ENCODE measurements around the gene EIF3CL.
"Not testable (repeated sequence)": the region's sequence is repeated elsewhere in the genome, so short reads cannot be mapped to it uniquely, and the experiment has no call there.

EIF3CL gene, protein sequence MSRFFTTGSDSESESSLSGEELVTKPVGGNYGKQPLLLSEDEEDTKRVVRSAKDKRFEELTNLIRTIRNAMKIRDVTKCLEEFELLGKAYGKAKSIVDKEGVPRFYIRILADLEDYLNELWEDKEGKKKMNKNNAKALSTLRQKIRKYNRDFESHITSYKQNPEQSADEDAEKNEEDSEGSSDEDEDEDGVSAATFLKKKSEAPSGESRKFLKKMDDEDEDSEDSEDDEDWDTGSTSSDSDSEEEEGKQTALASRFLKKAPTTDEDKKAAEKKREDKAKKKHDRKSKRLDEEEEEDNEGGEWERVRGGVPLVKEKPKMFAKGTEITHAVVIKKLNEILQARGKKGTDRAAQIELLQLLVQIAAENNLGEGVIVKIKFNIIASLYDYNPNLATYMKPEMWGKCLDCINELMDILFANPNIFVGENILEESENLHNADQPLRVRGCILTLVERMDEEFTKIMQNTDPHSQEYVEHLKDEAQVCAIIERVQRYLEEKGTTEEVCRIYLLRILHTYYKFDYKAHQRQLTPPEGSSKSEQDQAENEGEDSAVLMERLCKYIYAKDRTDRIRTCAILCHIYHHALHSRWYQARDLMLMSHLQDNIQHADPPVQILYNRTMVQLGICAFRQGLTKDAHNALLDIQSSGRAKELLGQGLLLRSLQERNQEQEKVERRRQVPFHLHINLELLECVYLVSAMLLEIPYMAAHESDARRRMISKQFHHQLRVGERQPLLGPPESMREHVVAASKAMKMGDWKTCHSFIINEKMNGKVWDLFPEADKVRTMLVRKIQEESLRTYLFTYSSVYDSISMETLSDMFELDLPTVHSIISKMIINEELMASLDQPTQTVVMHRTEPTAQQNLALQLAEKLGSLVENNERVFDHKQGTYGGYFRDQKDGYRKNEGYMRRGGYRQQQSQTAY

GRCh38 chr16:28403220-28404072 is at the start of gene EIF3CL:
EIF3CL (minus strand) TSS chr16:28403841; CDS start chr16:28403618, 223 bp downstream.
- peak within 1 kb of the TSS; percentile 59 for H3K4me3 Mint-ChIP-seq
- not testable (repeated sequence) for H3K9me3 Mint-ChIP-seq, H3K27me3 Mint-ChIP-seq, H3K36me3 Mint-ChIP-seq, H3K27ac Mint-ChIP-seq, H3K4me1 Mint-ChIP-seq

DNA sequence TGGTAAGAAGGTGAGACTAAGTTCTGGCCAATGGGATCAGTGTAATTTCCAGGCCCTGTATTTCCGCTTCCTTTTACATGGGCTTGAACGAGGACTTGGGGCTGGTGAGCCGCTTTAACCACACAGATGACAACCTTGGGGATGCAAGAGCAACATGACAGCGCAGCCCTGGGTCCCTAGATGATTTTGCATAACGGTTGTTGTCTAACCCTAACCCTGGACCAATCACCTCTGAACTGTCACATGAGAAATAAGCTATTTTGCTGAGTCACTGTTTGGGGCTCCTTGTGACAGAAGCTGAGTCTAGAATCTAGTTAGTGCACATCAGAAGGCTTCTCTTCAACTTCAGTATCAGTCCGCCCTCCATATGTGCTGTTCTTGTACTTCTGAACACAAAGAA is 43.4 kb upstream of the EIF3CL start:
- not testable (repeated sequence) for H3K27me3 Mint-ChIP-seq, H3K27ac Mint-ChIP-seq, H3K4me3 Mint-ChIP-seq, H3K9me3 Mint-ChIP-seq, H3K36me3 Mint-ChIP-seq, H3K4me1 Mint-ChIP-seq

GRCh38 chr16:28446388-28446787 is 42.7 kb upstream of the EIF3CL start:
- not testable (repeated sequence) for H3K9me3 Mint-ChIP-seq, H3K27me3 Mint-ChIP-seq, H3K36me3 Mint-ChIP-seq, H3K4me1 Mint-ChIP-seq, H3K4me3 Mint-ChIP-seq, H3K27ac Mint-ChIP-seq

DNA sequence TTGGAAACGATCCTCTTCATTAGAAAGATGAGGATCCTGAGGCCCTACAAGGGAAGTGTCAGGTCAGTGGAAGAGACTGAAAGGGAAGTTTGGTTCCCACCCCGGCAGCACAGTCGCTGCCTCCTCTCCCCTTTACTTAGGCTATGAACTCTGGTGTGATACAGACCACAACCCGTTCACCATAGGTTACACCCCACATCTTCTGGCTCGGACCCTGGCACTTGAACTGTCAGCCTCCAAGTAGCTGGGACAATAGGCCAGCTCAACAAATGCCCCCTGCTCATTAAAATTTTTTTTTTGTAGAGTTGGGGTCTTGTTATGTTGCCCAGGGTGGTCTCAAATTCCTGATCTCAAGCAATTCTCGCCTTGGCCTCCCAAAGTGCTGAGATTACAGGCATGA is 40.3 kb upstream of the EIF3CL start:
- not testable (repeated sequence) for H3K9me3 Mint-ChIP-seq, H3K4me3 Mint-ChIP-seq, H3K27me3 Mint-ChIP-seq, H3K4me1 Mint-ChIP-seq, H3K36me3 Mint-ChIP-seq, H3K27ac Mint-ChIP-seq

DNA sequence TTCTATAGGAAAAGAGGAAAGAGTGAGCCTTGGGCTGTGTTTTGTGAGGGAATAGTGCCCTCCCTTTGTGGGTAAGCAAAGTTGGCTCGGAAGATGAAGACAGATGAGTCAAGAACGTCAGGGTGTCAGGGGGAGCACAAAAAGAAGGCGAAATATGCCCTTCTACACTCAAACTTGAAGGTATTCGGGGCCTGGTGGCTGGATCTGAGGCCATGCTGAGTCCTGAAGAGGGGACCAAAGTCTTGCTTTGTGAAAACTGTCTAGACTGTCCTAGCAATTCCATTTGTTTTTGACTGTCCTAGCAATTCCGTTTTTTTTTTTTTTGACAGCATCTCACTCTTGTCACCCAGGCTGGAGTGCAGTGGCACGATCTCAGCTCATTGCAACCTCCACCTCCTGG is 35.3 kb upstream of the EIF3CL start:
- not testable (repeated sequence) for H3K36me3 Mint-ChIP-seq, H3K4me1 Mint-ChIP-seq, H3K4me3 Mint-ChIP-seq, H3K9me3 Mint-ChIP-seq, H3K27ac Mint-ChIP-seq, H3K27me3 Mint-ChIP-seq

DNA sequence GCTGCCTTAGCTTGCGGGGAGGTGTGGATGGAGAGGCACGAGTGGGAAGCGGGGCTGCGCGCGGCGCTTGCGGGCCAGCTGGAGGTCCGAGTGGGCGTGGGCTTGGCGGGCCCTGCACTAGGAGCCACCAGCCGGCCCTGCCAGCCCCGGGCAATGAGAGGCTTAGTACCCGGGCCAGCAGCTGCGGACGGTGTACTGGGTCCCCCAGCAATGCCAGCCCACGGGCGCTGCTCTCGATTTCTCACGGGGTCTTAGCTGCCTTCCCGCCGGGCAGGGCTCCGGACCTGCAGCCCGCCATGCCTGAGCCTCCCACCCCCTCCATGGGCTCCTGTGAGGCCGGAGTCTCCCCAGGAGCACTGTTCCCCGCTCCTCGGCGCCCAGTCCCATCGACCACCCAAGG is 31.7 kb upstream of the EIF3CL start:
- H3K4me3 Mint-ChIP-seq, H3K9me3 Mint-ChIP-seq, H3K27ac Mint-ChIP-seq, H3K4me1 Mint-ChIP-seq, H3K36me3 Mint-ChIP-seq, H3K27me3 Mint-ChIP-seq: not testable (repeated sequence)

- H3K36me3 Mint-ChIP-seq, H3K27me3 Mint-ChIP-seq, H3K9me3 Mint-ChIP-seq, H3K27ac Mint-ChIP-seq, H3K4me3 Mint-ChIP-seq, H3K4me1 Mint-ChIP-seq: not testable (repeated sequence)
Measured at GRCh38 chr16:28426060-28426680, 22.5 kb upstream of the EIF3CL start.

DNA sequence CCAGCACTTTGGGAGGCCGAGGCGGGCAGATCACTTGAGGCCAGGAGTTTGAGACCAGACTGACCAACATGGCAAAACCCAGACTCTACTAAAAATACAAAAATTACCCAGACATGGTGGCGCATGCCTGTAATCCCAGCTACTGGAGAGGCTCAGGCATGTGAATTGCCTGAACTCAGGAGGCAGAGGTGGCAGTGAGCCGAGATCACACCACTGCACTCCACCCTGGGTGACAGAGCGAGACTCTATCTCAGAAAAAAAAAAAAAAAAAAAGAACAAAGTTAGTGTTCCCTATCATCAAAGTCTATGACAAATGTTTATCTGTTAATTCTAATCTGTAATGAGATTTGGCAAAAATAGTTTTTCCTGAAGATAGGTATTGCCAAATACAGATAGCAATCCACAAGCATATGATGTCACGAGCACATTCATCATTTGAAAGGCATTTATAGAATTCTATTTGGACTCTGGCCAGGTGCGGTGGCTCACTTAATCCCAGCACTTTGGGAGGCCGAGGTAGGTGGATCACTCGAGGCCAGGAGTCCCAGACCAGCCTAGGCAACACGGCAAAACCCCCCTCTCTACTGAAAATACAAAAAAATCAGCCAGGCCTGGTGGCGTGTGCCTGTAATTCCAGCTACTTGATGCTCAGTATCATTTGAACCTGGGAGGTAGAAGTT is 17.6 kb upstream of the EIF3CL start:
- H3K27ac Mint-ChIP-seq, H3K9me3 Mint-ChIP-seq, H3K4me1 Mint-ChIP-seq, H3K36me3 Mint-ChIP-seq, H3K4me3 Mint-ChIP-seq, H3K27me3 Mint-ChIP-seq: not testable (repeated sequence)

- not testable (repeated sequence) for H3K4me3 Mint-ChIP-seq, H3K36me3 Mint-ChIP-seq, H3K27ac Mint-ChIP-seq, H3K9me3 Mint-ChIP-seq, H3K27me3 Mint-ChIP-seq, H3K4me1 Mint-ChIP-seq
Measured at GRCh38 chr16:28417033-28417432, 13.4 kb upstream of the EIF3CL start.

GRCh38 chr16:28414530-28414929 is 10.9 kb upstream of the EIF3CL start:
- H3K9me3 Mint-ChIP-seq, H3K27ac Mint-ChIP-seq, H3K4me1 Mint-ChIP-seq, H3K36me3 Mint-ChIP-seq, H3K27me3 Mint-ChIP-seq, H3K4me3 Mint-ChIP-seq: not testable (repeated sequence)

- not testable (repeated sequence) for H3K27ac Mint-ChIP-seq, H3K27me3 Mint-ChIP-seq, H3K36me3 Mint-ChIP-seq, H3K4me3 Mint-ChIP-seq, H3K4me1 Mint-ChIP-seq, H3K9me3 Mint-ChIP-seq
Measured at GRCh38 chr16:28413585-28413984, 9.9 kb upstream of the EIF3CL start.

DNA sequence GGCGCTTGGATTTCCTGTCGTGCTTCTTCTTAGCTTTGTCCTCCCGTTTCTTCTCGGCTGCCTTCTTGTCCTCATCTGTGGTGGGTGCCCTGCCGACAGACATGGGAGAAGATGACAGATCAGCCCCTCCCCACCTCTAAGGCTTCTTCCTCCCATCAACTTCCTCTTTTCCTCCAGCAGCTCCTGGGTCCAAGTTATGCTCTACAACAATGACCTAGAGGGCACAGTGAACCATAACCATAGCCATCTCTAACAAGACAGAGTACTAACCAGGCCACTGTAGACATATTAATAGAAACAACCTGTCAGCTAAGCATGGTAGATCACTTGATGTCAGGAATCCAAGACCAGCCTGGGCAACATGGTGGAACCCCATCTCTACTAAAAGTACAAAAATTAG is 11.6 kb downstream of the EIF3CL start:
- H3K27me3 Mint-ChIP-seq, H3K4me1 Mint-ChIP-seq, H3K27ac Mint-ChIP-seq, H3K4me3 Mint-ChIP-seq, H3K9me3 Mint-ChIP-seq, H3K36me3 Mint-ChIP-seq: not testable (repeated sequence)

DNA sequence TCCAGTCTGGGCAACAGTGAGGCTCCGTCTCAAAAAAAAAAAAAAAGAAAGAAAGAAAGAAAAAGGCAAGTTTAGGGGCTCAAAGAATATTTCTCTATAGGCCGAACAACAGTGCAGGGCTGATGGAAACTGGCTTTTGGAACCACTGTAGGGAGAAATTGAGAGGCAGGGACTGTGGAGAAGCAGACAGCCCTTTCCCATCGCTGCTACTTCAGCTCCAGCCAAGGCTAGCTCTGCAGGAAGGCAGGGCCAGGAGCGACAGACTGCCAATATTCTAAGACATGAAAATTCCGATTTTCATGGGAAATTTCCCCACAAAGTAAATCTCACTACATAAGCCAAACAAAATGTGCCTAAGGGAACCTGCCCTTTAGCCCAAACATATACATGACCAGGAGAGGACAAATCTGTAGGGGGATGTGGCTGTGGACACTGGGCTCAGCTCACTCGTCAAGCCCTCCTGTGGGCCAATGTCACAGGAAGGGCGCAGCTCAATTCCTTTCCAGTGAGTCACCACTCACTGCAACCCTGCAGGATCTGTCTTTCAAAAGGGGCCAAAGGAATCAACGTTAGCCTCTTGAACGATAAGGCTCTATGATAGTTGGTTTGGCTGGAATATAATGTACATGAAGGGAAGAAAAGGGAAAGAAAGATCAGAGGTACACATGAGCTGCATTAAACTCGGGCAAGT is 21.3 kb downstream of the EIF3CL start:
- not testable (repeated sequence) for H3K27me3 Mint-ChIP-seq, H3K36me3 Mint-ChIP-seq, H3K4me3 Mint-ChIP-seq, H3K9me3 Mint-ChIP-seq, H3K4me1 Mint-ChIP-seq, H3K27ac Mint-ChIP-seq

DNA sequence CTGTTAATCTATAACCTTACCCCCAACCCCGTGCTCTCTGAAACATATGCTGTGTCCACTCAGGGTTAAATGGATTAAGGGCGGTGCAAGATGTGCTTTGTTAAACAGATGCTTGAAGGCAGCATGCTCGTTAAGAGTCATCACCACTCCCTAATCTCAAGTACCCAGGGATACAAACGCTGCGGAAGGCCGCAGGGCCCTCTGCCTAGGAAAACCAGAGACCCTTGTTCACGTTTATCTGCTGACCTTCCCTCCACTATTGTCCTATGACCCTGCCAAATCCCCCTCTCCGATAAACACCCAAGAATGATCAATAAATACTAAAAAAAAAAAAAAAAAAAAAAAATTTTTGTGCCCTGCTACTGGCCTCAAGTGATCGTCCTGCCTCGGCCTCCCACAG is 25.8 kb downstream of the EIF3CL start:
- H3K36me3 Mint-ChIP-seq, H3K4me1 Mint-ChIP-seq, H3K9me3 Mint-ChIP-seq, H3K27me3 Mint-ChIP-seq, H3K4me3 Mint-ChIP-seq, H3K27ac Mint-ChIP-seq: not testable (repeated sequence)

- H3K4me3 Mint-ChIP-seq, H3K9me3 Mint-ChIP-seq, H3K27me3 Mint-ChIP-seq, H3K4me1 Mint-ChIP-seq, H3K36me3 Mint-ChIP-seq, H3K27ac Mint-ChIP-seq: not testable (repeated sequence)
Measured at GRCh38 chr16:28377108-28377625, 26.5 kb downstream of the EIF3CL start.

All from activated naive CD4-positive, alpha-beta T cell treated with anti-CD3 and anti-CD28 coated beads, Interleukin-2, amount 50 U/mL, for 24 hours (primary cell).